Camera-type eye (tissue), 1 donor: ENCODE measurements around the gene SUV39H2. TPM values are rescaled to one million over a fixed set of nuclear protein-coding genes. Genes with fewer than 3 reads are reported as not detected.

Experiments
- total RNA-seq: library from RNA; depleted of rRNA; stranded (reverse); fragments of >200 nt; gene quantifications from one replicate; pipeline ENCODE4 v1.2.3, GENCODE V29; 2014

Gene SUV39H2
- total RNA-seq, result 31.0 TPM

GRCh38 chr10:14878266-14879123, at the start of gene SUV39H2:
SUV39H2 (plus strand) TSS chr10:14878866; CDS start chr10:14878889, 23 bp downstream.

GRCh38 chr10:14837757-14838581, 40.7 kb upstream of the SUV39H2 start, which contains the start of the genes CDNF, HSPA14 and MSANTD7:
CDNF (minus strand) TSS chr10:14838037; CDS start chr10:14837946, 91 bp downstream.
HSPA14 (plus strand) TSS chr10:14838306; CDS start chr10:14838403, 97 bp downstream.
MSANTD7 (plus strand) TSS chr10:14838306; CDS start chr10:14842285, 3,979 bp downstream.

Other genes with a start within 250 kb of the SUV39H2 start
- 122 TPM for gene FAM107B, start 104.0 kb upstream of the SUV39H2 start, total RNA-seq
- 3.0 TPM for gene CDNF, start 40.8 kb upstream of the SUV39H2 start, total RNA-seq
- 13.8 TPM for gene HSPA14, start 40.6 kb upstream of the SUV39H2 start, total RNA-seq
- 28.4 TPM for gene MSANTD7, start 40.6 kb upstream of the SUV39H2 start, total RNA-seq
- 13.6 TPM for gene DCLRE1C, start 75.2 kb downstream of the SUV39H2 start, total RNA-seq
- gene MEIG1, start 80.5 kb downstream of the SUV39H2 start, total RNA-seq, result not detected
- gene OLAH, start 165.1 kb downstream of the SUV39H2 start, total RNA-seq, result 0.93 TPM
- gene ACBD7, start 209.9 kb downstream of the SUV39H2 start, total RNA-seq, result 9.8 TPM
- 11.1 TPM for gene RPP38, start 218.5 kb downstream of the SUV39H2 start, total RNA-seq